Bone marrow (tissue), 2 donors: ENCODE data around the gene SPINK6.

ENCODE experiments used
- DNase-seq, 2 donors: peaks; one replicate each; lab custom pipeline; 2025; lab: John Stamatoyannopoulos, UW

SPINK6 gene

DNA sequence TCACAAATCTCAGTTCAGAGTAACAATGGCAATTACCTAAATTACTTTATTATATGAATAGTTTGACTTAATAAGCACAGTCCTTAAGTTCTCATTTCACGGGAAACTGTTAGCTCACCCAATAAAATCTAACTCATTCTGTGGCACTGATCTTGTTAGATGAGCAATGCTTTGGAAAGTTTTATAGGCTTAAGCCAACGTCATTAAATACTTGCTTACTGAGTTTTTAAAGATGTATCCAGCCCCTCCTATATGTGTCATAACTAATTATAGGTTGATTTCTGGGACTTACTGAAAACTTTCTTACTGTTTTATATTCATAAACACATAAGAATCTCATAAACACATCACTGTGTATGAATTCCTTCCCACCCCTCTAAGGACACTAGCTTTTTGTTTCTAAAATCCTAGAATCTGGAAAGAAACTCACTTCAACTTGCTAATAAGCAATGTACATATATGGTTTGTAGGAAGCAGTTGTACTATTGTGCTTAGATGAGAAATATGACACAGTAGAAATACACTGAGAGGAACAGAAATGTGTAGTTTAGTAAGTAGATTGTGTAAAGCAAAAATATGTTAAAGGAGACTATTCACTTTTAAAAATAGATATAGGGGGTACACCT lies 21.4 kb downstream of the SPINK6 start:
- no peak for DNase-seq

DNA sequence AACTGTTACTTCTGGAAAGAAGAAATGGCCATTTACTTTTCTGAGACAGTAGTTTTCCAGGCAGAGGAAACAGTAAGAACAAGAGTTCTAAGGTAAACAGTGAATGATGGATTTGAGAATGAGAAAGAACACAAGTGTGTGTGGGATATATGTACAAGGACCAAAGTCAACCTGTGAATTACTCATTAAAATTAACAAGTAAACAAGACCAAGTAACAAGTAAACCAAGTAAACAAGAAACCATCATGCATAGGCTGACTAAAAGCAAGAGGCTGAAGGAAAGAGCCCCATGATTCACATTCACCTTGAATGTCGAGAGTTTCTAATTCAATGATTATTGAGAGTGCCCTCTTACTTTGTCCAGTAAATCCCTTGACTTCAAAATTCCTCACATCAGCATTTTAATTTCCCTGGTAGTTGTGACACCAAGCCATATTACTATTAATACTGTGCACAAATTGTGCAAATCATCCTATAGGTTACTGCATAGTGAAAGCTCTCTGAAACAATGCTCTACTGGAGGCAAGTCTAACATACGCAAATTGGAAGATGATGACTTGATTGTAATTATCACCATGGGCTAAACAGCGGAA lies 25.6 kb downstream of the SPINK6 start:
- DNase-seq: no peak

DNA sequence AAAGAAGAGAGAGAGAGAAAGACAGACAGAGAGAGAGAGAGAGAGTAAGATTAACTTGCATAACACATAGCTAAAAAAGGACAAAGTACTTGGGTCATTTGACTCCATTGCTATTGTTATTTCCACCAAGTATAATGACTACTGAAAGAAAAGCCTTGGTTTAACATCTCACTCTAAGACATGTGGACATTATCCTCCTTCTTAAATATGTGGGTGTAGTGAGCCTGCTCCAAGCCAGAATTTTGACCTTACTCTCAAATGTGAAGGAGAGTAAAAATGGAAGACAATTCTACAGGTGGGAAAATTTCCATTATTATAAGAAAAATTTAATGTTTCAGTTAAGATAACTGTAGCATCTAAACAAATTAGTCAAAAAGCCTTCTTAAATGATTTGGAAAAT lies 27.0 kb downstream of the SPINK6 start:
- DNase-seq: no peak

DNA sequence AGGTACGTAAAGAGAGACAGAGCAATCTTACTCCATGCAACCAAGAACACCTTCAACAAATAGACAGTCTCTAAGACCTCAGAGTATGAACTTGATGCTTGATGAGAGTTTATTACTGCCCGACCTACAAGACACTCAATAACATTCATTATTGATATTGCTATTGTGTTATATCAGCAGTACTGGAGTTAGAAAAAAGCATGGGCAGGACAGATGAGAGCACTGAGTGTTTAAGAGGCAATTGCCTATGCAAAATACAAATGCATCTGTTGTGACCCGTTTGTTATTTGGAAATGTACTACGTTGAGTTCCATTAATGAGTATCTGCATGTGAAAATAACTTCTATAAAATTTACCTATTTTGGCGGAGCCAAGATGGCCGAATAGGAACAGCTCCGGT lies 27.4 kb downstream of the SPINK6 start:
- no peak for DNase-seq

DNA sequence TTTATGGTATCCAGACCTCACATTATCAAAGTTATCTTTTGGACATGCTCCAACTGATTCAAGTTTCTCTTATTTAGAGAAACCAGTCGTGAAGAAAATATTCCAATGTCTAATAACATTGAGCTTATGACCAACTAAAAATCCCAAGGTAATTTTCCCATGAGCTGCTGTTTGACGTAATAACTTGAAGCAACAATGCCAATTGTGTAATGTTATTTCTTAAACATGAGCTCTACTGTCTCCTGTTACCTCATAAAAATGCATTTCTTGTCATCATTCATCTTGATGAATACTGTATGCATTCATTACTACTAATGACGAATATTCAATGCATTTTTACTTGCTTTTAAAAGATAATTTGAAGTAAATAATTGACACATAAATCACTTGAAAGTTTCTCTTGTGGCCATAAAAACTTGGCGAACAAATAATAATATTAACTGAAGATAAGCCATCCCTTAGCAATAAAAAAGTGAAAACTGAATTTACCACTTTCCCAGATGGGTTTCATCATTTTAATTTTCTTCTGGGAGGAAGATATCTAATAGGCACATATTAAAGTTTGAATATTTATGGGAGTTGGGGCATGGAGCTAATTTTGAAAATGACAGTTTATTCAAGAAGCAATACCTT lies 35.1 kb downstream of the SPINK6 start:
- no peak for DNase-seq

DNA sequence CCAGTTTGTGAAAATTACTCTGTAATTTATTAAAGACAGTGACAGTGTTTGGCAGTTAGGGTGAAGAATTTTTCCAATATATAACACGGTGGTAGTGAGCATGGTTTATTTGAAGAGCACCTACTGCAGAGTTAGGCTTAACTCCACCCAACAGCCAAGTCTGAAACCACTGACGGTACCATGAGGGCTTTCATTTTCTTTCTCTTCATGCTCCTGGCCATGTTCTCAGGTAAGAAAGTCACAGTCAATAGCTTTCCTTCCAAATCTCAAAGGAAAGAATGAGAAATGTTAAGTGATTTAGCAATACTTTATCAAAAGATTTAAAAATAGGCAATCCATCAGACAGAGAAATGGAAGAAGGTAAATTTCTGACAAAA lies 35.6 kb downstream of the SPINK6 start, which contains the start of gene MARCOL:
Gene MARCOL (plus strand): TSS at position 108 of the 377 bp plus-strand sequence. CDS start 73 bp downstream, at position 181.
- DNase-seq: no peak

DNA sequence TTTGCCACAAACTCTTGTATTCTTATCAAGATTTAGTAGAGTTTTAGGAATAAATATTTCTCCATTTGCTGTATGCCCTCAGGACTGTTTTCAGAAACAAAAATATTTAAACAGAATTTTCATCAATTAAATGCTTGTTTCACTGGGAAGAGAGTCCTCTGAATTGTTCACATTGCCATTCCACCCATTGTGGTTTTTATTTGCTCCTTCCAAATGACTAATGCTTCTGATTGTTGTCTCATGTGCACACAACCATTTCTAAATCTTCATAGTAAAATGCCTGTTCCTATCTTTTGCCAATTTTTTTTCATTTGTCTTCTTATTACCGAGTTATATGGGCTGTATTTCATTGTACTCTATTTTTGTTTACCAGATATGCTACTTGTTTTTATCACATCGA lies 46.1 kb downstream of the SPINK6 start:
- no peak for DNase-seq

DNA sequence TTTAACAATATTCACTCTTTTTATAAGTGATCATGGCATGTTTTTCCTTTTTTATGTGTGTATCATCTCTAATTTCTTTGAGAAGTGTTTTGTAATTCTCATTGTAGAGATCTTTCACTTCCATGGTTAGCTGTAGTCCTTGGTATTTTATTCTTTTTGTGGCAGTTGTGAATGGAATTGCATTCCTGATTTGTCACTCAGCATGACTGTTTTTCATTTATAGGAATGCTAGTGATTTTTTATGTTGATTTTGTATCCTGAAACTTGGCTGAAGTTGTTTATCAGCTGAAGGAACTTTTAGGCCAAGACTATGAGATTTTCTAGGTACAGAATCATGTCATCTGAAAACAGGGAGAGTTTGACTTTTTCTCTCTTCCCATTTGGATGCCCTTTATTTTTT lies 52.6 kb downstream of the SPINK6 start:
- no peak for DNase-seq

DNA sequence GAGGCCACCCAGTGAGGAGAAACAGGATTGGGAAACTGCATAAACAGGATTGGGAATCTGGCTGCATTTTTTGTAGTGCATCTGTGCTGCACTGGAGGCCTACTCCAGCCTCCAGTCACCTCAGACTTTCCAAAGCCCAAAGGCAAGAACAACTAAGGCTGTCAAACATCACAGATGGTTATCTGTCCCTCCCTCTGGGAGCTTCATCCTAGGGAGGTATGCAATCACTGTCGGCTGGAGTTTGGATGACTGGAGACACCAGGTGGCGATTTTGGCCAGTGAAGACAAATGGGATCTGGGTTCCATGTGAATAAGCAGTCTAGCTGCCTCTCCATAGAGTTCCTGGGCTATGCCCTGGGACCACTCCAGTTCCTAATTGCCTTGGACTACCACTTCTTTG lies 56.4 kb downstream of the SPINK6 start:
- DNase-seq: no peak

DNA sequence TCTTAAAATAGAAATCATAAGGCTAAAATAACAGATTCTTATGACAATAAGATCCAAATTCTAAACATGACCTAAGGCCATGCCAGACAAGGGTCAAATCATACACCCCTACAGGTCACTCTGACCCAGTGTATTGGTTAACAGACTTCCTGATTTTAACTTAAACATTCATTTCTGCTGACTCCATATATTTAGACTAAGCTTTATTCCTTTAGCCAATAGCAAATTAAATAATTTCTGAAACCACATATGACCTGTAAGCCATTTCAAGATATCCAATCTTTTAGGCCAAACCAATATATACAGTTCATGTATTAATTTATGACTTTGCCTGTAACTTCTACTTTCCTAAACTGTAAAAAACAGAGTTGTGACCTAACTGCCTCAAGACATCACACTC lies 58.4 kb downstream of the SPINK6 start:
- DNase-seq: no peak
